SKM-1 treated with dmso at 0.1 percent for 144 hours (cell line): ENCODE measurements around the gene TMEM220.

ENCODE experiments used
- DNase-seq: peaks from one replicate; lab custom pipeline; 2025; ENCODE audit not compliant: unreplicated experiment; lab: John Stamatoyannopoulos, UW

TMEM220 gene

DNA sequence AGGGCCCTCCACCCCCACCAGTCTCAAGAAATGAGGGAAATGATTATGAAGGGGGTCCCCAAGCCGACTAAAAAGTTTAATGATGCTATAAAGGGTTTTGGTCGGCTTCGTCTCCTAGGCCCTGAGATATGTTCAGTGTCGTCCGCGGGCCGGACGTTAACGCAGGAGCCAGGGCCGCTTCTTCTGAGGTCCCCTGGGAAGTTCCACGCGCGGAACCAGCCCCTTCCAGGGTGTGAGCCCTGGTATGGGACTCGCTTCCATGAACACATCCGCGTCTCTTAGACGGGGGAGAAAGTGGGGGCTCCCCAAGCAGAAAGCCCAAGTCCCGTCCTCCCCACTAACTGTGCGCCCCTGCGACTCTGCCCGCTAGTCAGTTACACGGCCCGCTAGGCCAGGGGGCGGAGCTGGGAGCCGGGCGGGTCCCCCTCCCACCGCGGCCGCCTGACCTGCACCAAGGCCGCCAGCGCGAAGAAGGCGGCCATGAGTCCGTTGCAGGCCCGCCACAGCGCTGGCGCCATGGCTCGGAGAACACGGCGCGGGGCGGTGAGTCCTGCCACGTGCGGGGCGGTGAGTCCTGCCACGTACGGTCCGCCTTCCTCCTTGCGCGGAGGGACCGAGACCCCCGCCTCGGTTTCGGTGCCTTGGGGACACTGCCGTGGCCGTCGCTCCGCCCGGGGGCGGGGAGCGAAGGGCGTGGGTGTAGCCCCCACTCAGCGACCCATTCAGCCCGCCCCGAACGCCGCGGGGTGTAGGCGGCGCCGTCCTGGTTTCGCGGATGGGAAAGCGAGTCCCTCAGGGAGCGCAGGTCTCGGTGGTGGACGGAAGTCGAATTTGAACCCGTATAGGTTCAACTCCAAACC, at the start of gene TMEM220:
TSS of gene TMEM220 (minus strand) at position 690 of the 860 bp plus-strand sequence. CDS start at position 518, 172 bp downstream.
- no peak for DNase-seq

GRCh38 chr17:10779609-10780008, 49.8 kb upstream of the TMEM220 start:
- DNase-seq = no peak

DNA sequence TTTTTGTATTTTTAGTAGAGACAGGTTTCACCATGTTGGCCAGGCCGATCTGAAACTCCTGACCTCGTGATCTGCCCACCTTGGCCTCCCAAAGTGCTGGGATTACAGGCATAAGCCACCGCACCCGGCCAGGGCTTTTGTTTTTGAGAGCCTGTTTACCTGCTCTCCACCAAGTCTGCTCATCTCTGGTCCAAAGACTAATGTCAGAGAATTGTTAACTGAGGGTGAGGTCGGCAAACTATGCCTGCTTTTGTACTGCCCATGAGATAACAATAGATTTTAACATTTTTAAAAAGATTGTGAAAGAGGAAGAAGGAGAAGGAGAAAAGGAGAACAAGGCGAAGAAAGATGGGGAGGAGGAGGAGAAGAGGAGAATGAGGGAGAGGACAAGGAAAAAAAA, 48.1 kb upstream of the TMEM220 start:
- DNase-seq = no peak

DNA sequence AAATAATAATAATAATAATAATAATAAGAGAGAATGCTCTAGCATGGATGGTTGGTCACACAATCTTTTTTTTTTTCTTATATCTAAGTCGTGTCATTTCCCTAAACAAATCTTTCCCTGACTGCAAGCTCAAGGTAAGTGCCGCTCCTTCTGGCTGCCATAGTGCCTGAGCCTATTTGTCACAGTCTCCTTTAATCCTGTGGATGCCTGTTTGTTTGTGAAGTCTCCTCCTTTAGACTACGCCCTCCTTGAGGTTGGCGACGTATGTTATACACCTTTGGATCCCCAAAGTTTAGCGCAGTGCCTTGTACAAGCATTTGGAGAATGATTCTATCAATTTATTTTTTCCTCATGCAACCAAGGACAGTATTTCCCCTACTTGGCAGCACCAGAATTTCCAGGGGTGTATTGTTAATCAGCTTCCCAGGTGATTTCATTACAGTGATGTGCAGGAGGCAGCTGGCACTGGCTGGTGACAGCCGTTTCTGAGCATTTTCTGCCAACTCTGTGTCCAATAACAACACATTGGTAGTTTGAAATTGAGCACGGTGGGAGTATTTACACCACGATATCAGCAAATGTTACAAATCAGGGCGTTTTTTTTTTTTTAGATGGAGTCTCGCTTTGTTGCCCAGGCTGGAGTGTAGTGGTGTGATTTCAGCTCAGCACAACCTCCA, 47.4 kb upstream of the TMEM220 start:
- no peak for DNase-seq

- no peak for DNase-seq
These were observed 46.6 kb upstream of the TMEM220 start for GRCh38 chr17:10776381-10776780.

DNA sequence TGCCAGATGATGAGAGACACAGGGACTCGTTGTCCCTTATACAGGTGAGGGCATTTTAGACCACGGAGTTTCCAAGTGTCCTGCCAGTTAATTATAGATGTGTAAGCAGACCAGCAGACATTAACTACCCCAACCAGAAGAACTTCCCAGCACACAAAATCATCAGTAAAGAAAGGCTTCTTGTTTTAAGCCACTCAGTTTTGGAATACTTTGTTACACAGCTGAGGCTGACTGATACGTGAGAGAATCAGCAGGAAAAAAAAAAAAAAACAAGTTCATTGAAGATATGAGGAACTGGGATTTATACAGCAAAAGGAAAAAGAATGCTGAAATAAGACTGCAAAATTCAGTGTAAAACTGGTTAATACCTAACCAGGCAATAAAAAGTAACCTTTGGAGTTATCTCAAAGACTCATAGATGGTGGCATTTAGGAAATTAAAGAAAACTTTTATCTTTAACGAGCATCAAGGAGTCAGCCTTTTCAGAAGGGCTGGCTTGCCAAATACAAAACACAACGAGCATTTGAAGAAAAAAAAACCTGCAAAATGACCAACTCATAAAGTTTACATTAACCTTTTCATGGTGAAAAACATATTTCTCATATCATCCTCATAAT, 46.0 kb upstream of the TMEM220 start:
- no peak for DNase-seq

DNA sequence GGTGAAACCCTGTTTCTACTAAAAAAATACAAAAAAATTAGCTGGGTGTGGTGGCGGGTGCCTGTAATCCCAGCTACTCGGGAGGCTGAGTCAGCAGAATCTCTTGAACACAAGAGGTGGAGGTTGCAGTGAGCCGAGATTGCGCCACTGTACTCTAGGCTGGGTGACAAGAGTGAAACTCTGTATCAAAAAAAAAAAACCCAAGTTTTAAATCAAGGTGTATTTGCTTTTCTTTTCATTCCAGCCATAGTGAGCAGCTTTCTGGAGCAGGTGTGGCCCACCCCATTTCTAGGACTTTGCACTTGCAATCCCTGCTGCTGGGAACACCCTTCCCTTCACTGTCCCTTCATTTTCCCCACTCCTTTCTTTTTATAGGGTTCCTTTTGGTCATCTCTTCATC, 45.2 kb upstream of the TMEM220 start:
- no peak for DNase-seq

GRCh38 chr17:10773391-10773790, 43.6 kb upstream of the TMEM220 start:
- DNase-seq = no peak

- DNase-seq = no peak
These were observed 42.9 kb upstream of the TMEM220 start for GRCh38 chr17:10772425-10773380.

- DNase-seq = no peak
These were observed 41.3 kb upstream of the TMEM220 start for GRCh38 chr17:10771148-10771547.

GRCh38 chr17:10769840-10770239, 40.0 kb upstream of the TMEM220 start:
- DNase-seq = no peak

GRCh38 chr17:10768750-10769251, 39.0 kb upstream of the TMEM220 start:
- no peak for DNase-seq

DNA sequence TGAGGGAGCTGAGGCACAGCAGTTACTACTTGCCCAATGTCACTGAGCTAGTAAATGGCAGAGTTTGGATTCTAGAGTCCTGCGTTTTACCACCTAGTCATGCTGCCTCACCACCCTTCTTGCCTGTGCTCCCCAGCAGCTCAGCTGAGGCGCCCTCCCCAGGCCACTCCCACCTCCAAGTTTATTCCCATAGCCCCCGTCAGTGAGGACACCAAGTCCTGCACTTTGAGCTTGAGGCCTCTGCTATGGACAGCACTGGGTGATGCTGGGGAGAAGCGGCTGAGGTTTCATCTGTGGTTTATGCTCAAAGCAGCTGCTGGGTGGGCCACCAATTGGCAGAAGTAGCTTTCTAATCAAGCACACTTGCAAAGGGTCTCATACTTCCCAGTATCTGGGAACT, 37.4 kb upstream of the TMEM220 start:
- no peak for DNase-seq

DNA sequence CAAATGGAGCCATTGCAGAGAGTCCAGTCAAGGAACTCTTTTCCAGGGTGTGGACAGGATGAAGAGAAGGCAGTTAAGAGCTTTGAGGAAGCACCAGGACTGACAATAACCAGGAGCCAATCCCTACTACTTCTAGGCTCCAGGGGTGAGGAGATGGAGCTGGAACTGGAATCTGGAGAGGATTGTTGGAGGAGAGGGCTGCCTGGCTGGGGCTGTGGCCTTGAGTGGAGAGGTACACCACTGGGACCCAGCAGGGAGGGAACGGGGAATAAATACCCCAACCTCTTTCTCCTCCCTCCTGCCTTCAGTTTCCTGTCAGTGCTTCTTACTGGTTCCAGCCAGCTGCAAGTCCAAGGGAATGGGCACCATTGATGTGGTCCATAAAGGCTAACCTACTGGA, 32.2 kb upstream of the TMEM220 start:
- no peak for DNase-seq

- no peak for DNase-seq
These were observed 31.5 kb upstream of the TMEM220 start for GRCh38 chr17:10761281-10761680.

GRCh38 chr17:10758062-10758461, 28.2 kb upstream of the TMEM220 start:
- no peak for DNase-seq

DNA sequence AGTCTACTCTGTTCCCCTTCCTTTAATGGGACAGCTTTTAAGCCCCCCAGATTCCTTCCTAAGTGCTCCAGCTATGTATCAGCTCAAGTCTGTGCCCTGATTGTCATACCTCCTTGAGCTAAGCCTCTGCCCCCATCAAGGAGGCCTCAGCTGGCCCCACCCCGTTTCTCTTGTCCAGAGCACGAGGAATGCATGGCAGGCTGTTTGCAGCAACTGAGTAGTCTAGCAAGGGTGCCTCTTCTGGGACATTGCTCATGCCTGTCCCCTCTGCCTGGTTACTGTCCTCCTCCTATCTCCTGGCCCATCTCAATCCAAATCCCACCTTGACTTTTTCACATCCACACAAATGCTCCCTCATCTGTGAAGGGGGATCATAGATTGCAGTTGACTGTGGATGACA, 27.8 kb upstream of the TMEM220 start:
- no peak for DNase-seq

DNA sequence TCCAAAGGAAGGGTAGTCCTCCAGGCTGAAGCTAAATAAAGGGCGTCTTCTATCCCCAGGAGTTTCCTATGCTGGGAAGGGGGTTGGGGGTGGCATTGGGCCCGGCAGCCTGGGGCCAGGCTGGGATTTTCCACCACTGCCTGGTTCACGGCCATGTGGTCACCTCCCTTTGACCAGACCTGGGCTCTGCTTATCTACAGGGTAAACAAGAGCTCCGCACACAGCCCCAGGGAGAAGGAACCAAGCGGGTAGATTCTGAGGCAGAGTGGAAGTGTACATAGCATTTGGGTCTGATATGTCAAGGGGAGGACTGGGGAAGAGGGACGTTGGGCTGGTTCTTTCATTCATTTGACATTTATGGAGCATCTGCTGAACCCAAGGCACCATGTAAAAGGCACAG, 27.2 kb upstream of the TMEM220 start:
- no peak for DNase-seq

- DNase-seq = no peak
These were observed 26.8 kb upstream of the TMEM220 start for GRCh38 chr17:10756619-10757018.

- no peak for DNase-seq
These were observed 26.4 kb upstream of the TMEM220 start for GRCh38 chr17:10756185-10756584.
